HCT116 (cell line): ENCODE data around the gene ALK. TPM values are rescaled to one million over a fixed set of nuclear protein-coding genes. Genes with fewer than 3 reads are reported as not detected.

Experiments used
- ATAC-seq: fragments of 200-7000 bp; cut with Tn5 transposase; 2 replicates; pipeline ENCODE4 v1.9.1; 2020; ENCODE audit warnings: mild to moderate bottlenecking, moderate library complexity
- Bru-seq: library from RNA; stranded (reverse); fragments of 400-500 nt; gene quantifications from one replicate; lab custom pipeline; 2021; lab: Mats Ljungman, UMichigan
- BruChase-seq, 2 experiments: library from RNA; stranded (reverse); fragments of 400-500 nt; gene quantifications; one replicate each; lab custom pipeline; 2021; lab: Mats Ljungman, UMichigan
- BruUV-seq: library from RNA; stranded (reverse); fragments of 400-500 nt; replicated peaks from 2 replicates; lab custom pipeline; 2021; lab: Mats Ljungman, UMichigan
- CTCF ChIA-PET: fragments of 300-600 bp; sonication (Branson Sonifier 250); formaldehyde crosslinking; loops from one replicate; lab custom pipeline; 2021; ENCODE audit warnings: antibody characterized with exemption; lab: Charles Lee
- POLR2A ChIA-PET: fragments of 300-600, 350-600 bp; sonication (Branson Sonifier 250); formaldehyde crosslinking; loops from one replicate; lab custom pipeline; 2021; ENCODE audit warnings: antibody characterized with exemption; lab: Charles Lee
- RAD21 ChIA-PET, 2 experiments: fragments of 300-600 bp; sonication (Branson Sonifier 250); formaldehyde crosslinking; loops; one replicate each; lab custom pipeline; 2023; ENCODE audit warnings: low total read pairs in 2 of 2; ENCODE audit not compliant: uncharacterized antibody in 2 of 2, unreplicated experiment in 2 of 2, low non-redundant PET in 1 of 2; lab: Charles Lee
- DNase-seq: peaks from one replicate; pipeline ENCODE4 v3.0.0-alpha.2; 2010; ENCODE audit warnings: low read depth, low spot score
- H2AFZ ChIP-seq: fragments of 200-600 bp; shearing (Covaris generic), sonication (generic); 2 replicates; pipeline ENCODE4 v1.6.1; 2017; ENCODE audit warnings: low read depth, mixed run types, mixed read lengths, antibody characterized with exemption, low read length; ENCODE audit not compliant: poor library complexity, severe bottlenecking
- H3K27ac ChIP-seq: 2 replicates; pipeline ENCODE4 v1.5.1; 2012; ENCODE audit warnings: low read depth, low read length
- H3K27me3 ChIP-seq: fragments of 200-600 bp; sonication (generic); 2 replicates; pipeline ENCODE4 v1.6.1; 2016; ENCODE audit warnings: mixed run types, low read length, mixed read lengths; ENCODE audit not compliant: insufficient read depth
- H3K36me3 ChIP-seq, 2 experiments: fragments of 200-500 bp in 1 of 2; fragments of 200-600 bp in 1 of 2; sonication (Bioruptor generic) in 1 of 2; sonication (generic) in 1 of 2; 2 replicates each; pipeline versions ENCODE4 v1.5.1 to v1.6.1; 2014 to 2016; ENCODE audit warnings: low read length in 2 of 2, inconsistent platforms in 1 of 2, mixed read lengths in 1 of 2, mixed run types in 1 of 2; ENCODE audit not compliant: insufficient read depth in 2 of 2, control insufficient read depth in 1 of 2
- H3K4me1 ChIP-seq, 2 experiments: fragments of 200-600 bp in 1 of 2; sonication (generic) in 1 of 2; 2 replicates each; pipeline versions ENCODE4 v1.5.1 to v1.6.1; 2012 to 2017; ENCODE audit warnings: low read length in 2 of 2, inconsistent platforms in 1 of 2, mild to moderate bottlenecking in 1 of 2, mixed read lengths in 1 of 2, mixed run types in 1 of 2, moderate library complexity in 1 of 2; ENCODE audit not compliant: insufficient read depth in 2 of 2, control insufficient read depth in 1 of 2
- H3K4me2 ChIP-seq: fragments of 200-600 bp; sonication (generic); 2 replicates; pipeline ENCODE4 v1.6.1; 2017; ENCODE audit warnings: mixed run types, low read length, mixed read lengths
- H3K4me3 ChIP-seq, 2 experiments: fragments of 200-600 bp in 1 of 2; sonication (generic) in 1 of 2; replicated peaks in 1 of 2; 2 replicates each; pipeline ENCODE4 v1.5.1; 2011 to 2016; ENCODE audit warnings: low read length in 2 of 2, control low read depth in 1 of 2, low read depth in 1 of 2, mild to moderate bottlenecking in 1 of 2, mixed read lengths in 1 of 2, mixed run types in 1 of 2
- H3K79me2 ChIP-seq: fragments of 200-600 bp; sonication (generic); 2 replicates; pipeline ENCODE4 v1.6.1; 2017; ENCODE audit warnings: mild to moderate bottlenecking, mixed run types, low read length, moderate library complexity, mixed read lengths; ENCODE audit not compliant: insufficient read depth
- H3K9ac ChIP-seq: fragments of 200-600 bp; sonication (generic); 2 replicates; pipeline ENCODE4 v1.6.1; 2016; ENCODE audit warnings: low read length, mixed read lengths
- H3K9me2 ChIP-seq: fragments of 200-600 bp; sonication (generic), shearing (Covaris generic); 2 replicates; pipeline ENCODE4 v1.6.1; 2017; ENCODE audit warnings: mixed run types, mild to moderate bottlenecking, moderate library complexity; ENCODE audit not compliant: insufficient read depth
- H3K9me3 ChIP-seq, 2 experiments: fragments of 200-500 bp in 1 of 2; fragments of 200-600 bp in 1 of 2; sonication (Bioruptor generic) in 1 of 2; sonication (generic) in 1 of 2; 2 replicates each; pipeline ENCODE4 v1.6.1; 2014 to 2017; ENCODE audit warnings: low read length in 2 of 2, mixed read lengths in 2 of 2, inconsistent platforms in 1 of 2, low read depth in 1 of 2, mild to moderate bottlenecking in 1 of 2, mixed run types in 1 of 2, moderate library complexity in 1 of 2; ENCODE audit not compliant: control insufficient read depth in 1 of 2, insufficient read depth in 1 of 2
- H4K20me1 ChIP-seq: fragments of 200-600 bp; sonication (generic), shearing (Covaris generic); 2 replicates; pipeline ENCODE4 v1.6.1; 2017; ENCODE audit warnings: mixed run types, mild to moderate bottlenecking, moderate library complexity; ENCODE audit not compliant: insufficient read depth
- CBX3 ChIP-seq: IDR thresholded peaks from 2 replicates; pipeline ENCODE4 v1.6.1; 2012; ENCODE audit warnings: low read depth
- CEBPB ChIP-seq: IDR thresholded peaks from 2 replicates; pipeline ENCODE4 v1.6.1; 2012; ENCODE audit warnings: low read depth
- EGR1 ChIP-seq: IDR thresholded peaks from 2 replicates; pipeline ENCODE4 v1.6.1; 2012; ENCODE audit warnings: low read depth
- ELF1 ChIP-seq: IDR thresholded peaks from 2 replicates; pipeline ENCODE4 v1.6.1; 2012; ENCODE audit warnings: low read depth, borderline replicate concordance
- EZH2phosphoT487 ChIP-seq: fragments of 200-600 bp; IDR thresholded peaks from 2 replicates; pipeline ENCODE4 v1.6.1; 2018; ENCODE audit warnings: antibody characterized with exemption, borderline replicate concordance
- FOSL1 ChIP-seq: IDR thresholded peaks from 2 replicates; pipeline ENCODE4 v1.6.1; 2012; ENCODE audit warnings: low read depth
- JUND ChIP-seq: IDR thresholded peaks from 2 replicates; pipeline ENCODE4 v1.6.1; 2012
- POLR2A ChIP-seq: IDR thresholded peaks from 2 replicates; pipeline ENCODE4 v1.7.0; 2011; ENCODE audit warnings: borderline replicate concordance; ENCODE audit not compliant: insufficient read depth, insufficient read length; ENCODE audit errors: extremely low read depth
- POLR2AphosphoS5 ChIP-seq: IDR thresholded peaks from 2 replicates; pipeline ENCODE4 v1.6.1; 2011; ENCODE audit warnings: mild to moderate bottlenecking, low read depth, low read length, moderate library complexity
- RAD21 ChIP-seq: IDR thresholded peaks from 2 replicates; pipeline ENCODE4 v1.6.1; 2012; ENCODE audit warnings: low read depth, mild to moderate bottlenecking
- TCF7L2 ChIP-seq: IDR thresholded peaks from 2 replicates; pipeline ENCODE4 v1.7.0; 2011; ENCODE audit warnings: borderline replicate concordance, inconsistent platforms; ENCODE audit not compliant: insufficient read depth, insufficient read length; ENCODE audit errors: extremely low read depth
- ZFX ChIP-seq: fragments of 450-650 bp; IDR thresholded peaks from 2 replicates; pipeline ENCODE4 v1.6.1; 2017
- ZNF274 ChIP-seq: fragments of 200-500 bp; sonication (Bioruptor generic); IDR thresholded peaks from 2 replicates; pipeline ENCODE4 v1.6.1; 2014; ENCODE audit warnings: mild to moderate bottlenecking, low read depth, low read length, inconsistent platforms
- intact Hi-C: fragments of 100-400 bp; cut with micrococcal nuclease; formaldehyde crosslinking; loops from 2 replicates; pipeline ENCODE4 v1.10.0; 2022
- long read RNA-seq: library from polyadenylated mRNA; unstranded; transcript quantifications from one replicate; pipeline ENCODE4 v2.0.0, GENCODE V29; 2021; ENCODE audit not compliant: unreplicated experiment
- polyA plus RNA-seq: library from polyadenylated mRNA; unstranded; fragments of >200 nt; gene quantifications from 2 replicates; pipeline ENCODE4 v1.2.1, GENCODE V29; 2012; ENCODE audit warnings: missing spikeins
- total RNA-seq: library from RNA; stranded (reverse); gene quantifications from one replicate; pipeline ENCODE4 v1.2.1, GENCODE V29; 2021; ENCODE audit not compliant: unreplicated experiment
- TF ChIP-seq, protein P1 (sequence below): IDR thresholded peaks from 2 replicates; pipeline ENCODE4 v1.6.1; 2012
- TF ChIP-seq, protein P2 (sequence below): IDR thresholded peaks from 2 replicates; pipeline ENCODE4 v1.6.1; 2011; ENCODE audit warnings: mild to moderate bottlenecking, low read length, moderate library complexity; ENCODE audit not compliant: insufficient replicate concordance; ENCODE audit errors: extremely low read depth
- TF ChIP-seq, protein P3 (sequence below), 3 experiments: fragments of 200-600 bp in 1 of 3; sonication (generic) in 1 of 3; IDR thresholded peaks in 2 of 3; conservative IDR thresholded peaks in 1 of 3; 2 replicates each; pipeline ENCODE4 v1.5.1; 2012 to 2017; ENCODE audit warnings: low read depth in 2 of 3, low read length in 2 of 3, antibody characterized with exemption in 1 of 3, borderline replicate concordance in 1 of 3, control low read depth in 1 of 3, mild to moderate bottlenecking in 1 of 3, mixed read lengths in 1 of 3, mixed run types in 1 of 3, moderate library complexity in 1 of 3; ENCODE audit not compliant: insufficient read depth in 1 of 3
- TF ChIP-seq, protein P4 (sequence below): IDR thresholded peaks from 2 replicates; pipeline ENCODE4 v1.6.1; 2012
- TF ChIP-seq, protein P5 (sequence below): IDR thresholded peaks from 2 replicates; pipeline ENCODE4 v1.6.1; 2012; ENCODE audit warnings: low read depth

ALK gene
- total RNA-seq: not detected
- polyA plus RNA-seq: 0.07 TPM in 1 of 2 replicates, not detected in the other
- Bru-seq, nascent RNA: percentile 6 among the genes with signal in this experiment
- percentile 2 among the genes with signal in this experiment for BruChase-seq, experiment 1, labeled RNA remaining after a 6-hour chase
- percentile 10 among the genes with signal in this experiment for BruChase-seq, experiment 2, labeled RNA remaining after a 2-hour chase
- long read RNA-seq: 0 reads

DNA sequence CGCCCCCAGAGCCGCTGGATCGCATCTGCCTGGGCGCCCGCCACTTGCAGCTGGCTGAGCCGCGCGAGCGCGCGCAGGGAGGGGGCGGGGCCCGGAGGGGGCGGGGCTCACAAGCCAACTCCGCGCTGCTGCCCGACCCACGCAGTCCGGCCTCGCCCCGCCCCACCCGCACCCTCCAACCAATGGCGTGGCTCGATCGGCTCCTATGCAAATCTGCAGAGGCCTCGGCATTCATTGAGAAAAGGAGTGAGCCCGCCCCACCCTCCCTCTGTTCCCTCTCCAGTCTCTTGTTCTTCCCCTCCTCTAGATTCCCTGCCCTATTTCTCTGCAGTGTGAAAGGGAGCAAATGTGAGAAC lies at the start of gene ALK:
Gene ALK, minus strand, starts transcription at position 27 of the 356 bp plus-strand sequence. CDS start 927 bp downstream, outside the sequence.
- H3K4me3 ChIP-seq: no peak within 1 kb of the TSS
- no peaks in the 10 kb centered on the region for H4K20me1 ChIP-seq
- no peaks in the 10 kb centered on the region for H3K36me3 ChIP-seq
- H3K9me2 ChIP-seq: no peaks in the 10 kb centered on the region
- intact Hi-C loops: no loop called here
- POLR2A ChIA-PET: no interaction called here
- RAD21 ChIA-PET: no interaction called here
- H3K27ac ChIP-seq: no peak within 1 kb of the TSS
- H3K4me2 ChIP-seq: no peak within 1 kb of the TSS
- no peak within 1 kb of the TSS for H2AFZ ChIP-seq
- TF ChIP-seq, protein P1, sequence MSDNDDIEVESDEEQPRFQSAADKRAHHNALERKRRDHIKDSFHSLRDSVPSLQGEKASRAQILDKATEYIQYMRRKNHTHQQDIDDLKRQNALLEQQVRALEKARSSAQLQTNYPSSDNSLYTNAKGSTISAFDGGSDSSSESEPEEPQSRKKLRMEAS: no peak
- TF ChIP-seq, protein P2, sequence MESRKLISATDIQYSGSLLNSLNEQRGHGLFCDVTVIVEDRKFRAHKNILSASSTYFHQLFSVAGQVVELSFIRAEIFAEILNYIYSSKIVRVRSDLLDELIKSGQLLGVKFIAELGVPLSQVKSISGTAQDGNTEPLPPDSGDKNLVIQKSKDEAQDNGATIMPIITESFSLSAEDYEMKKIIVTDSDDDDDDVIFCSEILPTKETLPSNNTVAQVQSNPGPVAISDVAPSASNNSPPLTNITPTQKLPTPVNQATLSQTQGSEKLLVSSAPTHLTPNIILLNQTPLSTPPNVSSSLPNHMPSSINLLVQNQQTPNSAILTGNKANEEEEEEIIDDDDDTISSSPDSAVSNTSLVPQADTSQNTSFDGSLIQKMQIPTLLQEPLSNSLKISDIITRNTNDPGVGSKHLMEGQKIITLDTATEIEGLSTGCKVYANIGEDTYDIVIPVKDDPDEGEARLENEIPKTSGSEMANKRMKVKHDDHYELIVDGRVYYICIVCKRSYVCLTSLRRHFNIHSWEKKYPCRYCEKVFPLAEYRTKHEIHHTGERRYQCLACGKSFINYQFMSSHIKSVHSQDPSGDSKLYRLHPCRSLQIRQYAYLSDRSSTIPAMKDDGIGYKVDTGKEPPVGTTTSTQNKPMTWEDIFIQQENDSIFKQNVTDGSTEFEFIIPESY: no peak
- TF ChIP-seq CEBPB: no peak
- TF ChIP-seq ZNF274: no peak
- TF ChIP-seq JUND: no peak
- no peak for TF ChIP-seq POLR2A
- no peak for TF ChIP-seq EGR1
- TF ChIP-seq, protein P3, sequence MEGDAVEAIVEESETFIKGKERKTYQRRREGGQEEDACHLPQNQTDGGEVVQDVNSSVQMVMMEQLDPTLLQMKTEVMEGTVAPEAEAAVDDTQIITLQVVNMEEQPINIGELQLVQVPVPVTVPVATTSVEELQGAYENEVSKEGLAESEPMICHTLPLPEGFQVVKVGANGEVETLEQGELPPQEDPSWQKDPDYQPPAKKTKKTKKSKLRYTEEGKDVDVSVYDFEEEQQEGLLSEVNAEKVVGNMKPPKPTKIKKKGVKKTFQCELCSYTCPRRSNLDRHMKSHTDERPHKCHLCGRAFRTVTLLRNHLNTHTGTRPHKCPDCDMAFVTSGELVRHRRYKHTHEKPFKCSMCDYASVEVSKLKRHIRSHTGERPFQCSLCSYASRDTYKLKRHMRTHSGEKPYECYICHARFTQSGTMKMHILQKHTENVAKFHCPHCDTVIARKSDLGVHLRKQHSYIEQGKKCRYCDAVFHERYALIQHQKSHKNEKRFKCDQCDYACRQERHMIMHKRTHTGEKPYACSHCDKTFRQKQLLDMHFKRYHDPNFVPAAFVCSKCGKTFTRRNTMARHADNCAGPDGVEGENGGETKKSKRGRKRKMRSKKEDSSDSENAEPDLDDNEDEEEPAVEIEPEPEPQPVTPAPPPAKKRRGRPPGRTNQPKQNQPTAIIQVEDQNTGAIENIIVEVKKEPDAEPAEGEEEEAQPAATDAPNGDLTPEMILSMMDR (IDR thresholded peaks at IDR 0.05 in 2 of 3, conservative IDR thresholded peaks at IDR 0.05 in 1 of 3; ENCODE audit: borderline replicate concordance in 1 of 3, insufficient read depth in 1 of 3, low read depth in 2 of 3, low read length in 2 of 3): no peak
- TF ChIP-seq, protein P4, sequence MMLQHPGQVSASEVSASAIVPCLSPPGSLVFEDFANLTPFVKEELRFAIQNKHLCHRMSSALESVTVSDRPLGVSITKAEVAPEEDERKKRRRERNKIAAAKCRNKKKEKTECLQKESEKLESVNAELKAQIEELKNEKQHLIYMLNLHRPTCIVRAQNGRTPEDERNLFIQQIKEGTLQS: no peak
- no peak for TF ChIP-seq ELF1
- TF ChIP-seq EZH2phosphoT487: no peak
- TF ChIP-seq TCF7L2: no peak
- TF ChIP-seq FOSL1: no peak
- TF ChIP-seq, protein P5, sequence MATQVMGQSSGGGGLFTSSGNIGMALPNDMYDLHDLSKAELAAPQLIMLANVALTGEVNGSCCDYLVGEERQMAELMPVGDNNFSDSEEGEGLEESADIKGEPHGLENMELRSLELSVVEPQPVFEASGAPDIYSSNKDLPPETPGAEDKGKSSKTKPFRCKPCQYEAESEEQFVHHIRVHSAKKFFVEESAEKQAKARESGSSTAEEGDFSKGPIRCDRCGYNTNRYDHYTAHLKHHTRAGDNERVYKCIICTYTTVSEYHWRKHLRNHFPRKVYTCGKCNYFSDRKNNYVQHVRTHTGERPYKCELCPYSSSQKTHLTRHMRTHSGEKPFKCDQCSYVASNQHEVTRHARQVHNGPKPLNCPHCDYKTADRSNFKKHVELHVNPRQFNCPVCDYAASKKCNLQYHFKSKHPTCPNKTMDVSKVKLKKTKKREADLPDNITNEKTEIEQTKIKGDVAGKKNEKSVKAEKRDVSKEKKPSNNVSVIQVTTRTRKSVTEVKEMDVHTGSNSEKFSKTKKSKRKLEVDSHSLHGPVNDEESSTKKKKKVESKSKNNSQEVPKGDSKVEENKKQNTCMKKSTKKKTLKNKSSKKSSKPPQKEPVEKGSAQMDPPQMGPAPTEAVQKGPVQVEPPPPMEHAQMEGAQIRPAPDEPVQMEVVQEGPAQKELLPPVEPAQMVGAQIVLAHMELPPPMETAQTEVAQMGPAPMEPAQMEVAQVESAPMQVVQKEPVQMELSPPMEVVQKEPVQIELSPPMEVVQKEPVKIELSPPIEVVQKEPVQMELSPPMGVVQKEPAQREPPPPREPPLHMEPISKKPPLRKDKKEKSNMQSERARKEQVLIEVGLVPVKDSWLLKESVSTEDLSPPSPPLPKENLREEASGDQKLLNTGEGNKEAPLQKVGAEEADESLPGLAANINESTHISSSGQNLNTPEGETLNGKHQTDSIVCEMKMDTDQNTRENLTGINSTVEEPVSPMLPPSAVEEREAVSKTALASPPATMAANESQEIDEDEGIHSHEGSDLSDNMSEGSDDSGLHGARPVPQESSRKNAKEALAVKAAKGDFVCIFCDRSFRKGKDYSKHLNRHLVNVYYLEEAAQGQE: no peak
- TF ChIP-seq CBX3: no peak
- TF ChIP-seq POLR2AphosphoS5: no peak
- no peak for TF ChIP-seq RAD21
- no peak for TF ChIP-seq ZFX
- TF ChIP-seq, all 23 proteins: peak for 0
- Histone ChIP-seq H3K27me3 (peaks cover 29% of the 10 kb centered on the region), H3K79me2 (no peaks in the 10 kb centered on the region), H3K9ac (no peak within 1 kb of the TSS), H3K9me3 (no peaks in the 10 kb centered on the region), H3K4me1 (no peaks in the 10 kb centered on the region)
- ATAC-seq: peak; percentile 52
- no peak for DNase-seq
- no TSS peak for BruUV-seq
- CTCF ChIA-PET: no interaction called here
